GM12874 (cell line): ENCODE measurements around the gene SERPIND1.

Experiments used
- CTCF ChIP-seq: IDR thresholded peaks from 2 replicates; pipeline ENCODE4 v1.5.1; 2011; ENCODE audit warnings: low read depth, mild to moderate bottlenecking, control low read depth, low read length, moderate library complexity; ENCODE audit not compliant: insufficient read depth

The SERPIND1 gene

GRCh38 chr22:20745119-20745518 is 28.8 kb upstream of the SERPIND1 start:
- no peak for TF ChIP-seq CTCF

GRCh38 chr22:20746431-20747189 is 27.3 kb upstream of the SERPIND1 start:
- TF ChIP-seq CTCF = no peak

- TF ChIP-seq CTCF = no peak
Observed at GRCh38 chr22:20747223-20747622, 26.7 kb upstream of the SERPIND1 start.

- no peak for TF ChIP-seq CTCF
Observed at GRCh38 chr22:20748082-20748481, 25.8 kb upstream of the SERPIND1 start.

- no peak for TF ChIP-seq CTCF
Observed at GRCh38 chr22:20748731-20749428, 25.0 kb upstream of the SERPIND1 start.

DNA sequence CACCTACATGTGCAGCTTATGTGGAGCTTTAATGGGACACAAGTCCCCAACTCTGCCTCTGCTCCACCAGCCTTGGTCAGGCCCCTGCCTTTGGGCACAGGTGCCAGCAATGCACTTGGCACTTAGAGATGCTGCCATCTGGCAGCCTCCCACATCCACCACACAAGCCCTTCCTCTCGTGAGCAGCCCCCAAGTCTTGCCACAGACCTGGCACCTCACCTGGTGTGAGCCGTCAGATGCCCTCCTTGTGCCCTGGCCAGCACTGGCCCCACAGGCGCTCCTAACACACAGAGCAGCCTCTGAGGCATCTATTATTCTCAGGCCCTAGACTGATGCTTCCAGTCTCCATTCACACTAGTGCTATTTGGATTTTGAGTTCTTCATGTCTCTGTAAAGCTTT is 24.5 kb upstream of the SERPIND1 start:
- no peak for TF ChIP-seq CTCF

DNA sequence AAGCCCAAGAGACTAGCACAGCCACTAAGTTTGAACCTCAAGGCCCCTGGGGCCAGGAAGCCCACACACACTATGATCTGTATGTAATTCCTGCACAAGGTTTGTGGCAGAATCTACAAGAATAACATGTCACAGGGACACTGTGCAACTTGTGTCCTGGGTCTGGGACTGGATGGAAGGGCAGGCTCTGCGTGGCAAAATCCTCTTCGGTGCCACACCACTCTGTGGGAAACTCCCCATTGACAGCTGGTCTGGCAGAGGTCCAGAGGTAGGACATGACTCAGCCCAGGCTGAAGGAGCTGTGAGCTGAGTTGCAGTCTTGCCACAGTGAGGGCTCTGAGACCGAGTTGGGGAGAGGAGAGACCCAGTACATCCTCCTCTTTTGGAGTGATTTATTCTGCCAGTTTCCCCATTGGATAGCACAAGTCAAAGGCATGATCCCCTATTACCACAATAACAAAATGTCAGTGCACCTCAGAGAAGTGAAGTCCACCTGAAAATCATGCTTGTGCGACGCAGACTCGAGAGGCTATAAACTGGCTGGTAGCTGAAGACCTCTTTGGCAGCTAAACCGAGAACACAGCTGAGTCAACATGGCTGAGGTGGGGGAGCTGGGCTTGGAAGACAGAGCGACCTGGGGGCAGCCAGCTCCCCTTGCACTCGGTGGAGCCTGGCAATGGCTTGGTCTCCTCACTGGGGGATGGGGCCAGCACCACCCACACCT is 23.3 kb upstream of the SERPIND1 start:
- no peak for TF ChIP-seq CTCF
